SK-N-SH treated with all-trans-retinoic acid at 6 μM for 48 hours (cell line): Measurements from ENCODE around the gene BCL3.
A peak's percentile ranks its signal among the peaks of the same experiment; 100 is the strongest.

Source experiments
- ATAC-seq: fragments of 200-7000 bp; cut with Tn5 transposase; 3 replicates; pipeline ENCODE4 v1.9.1; 2020; ENCODE audit warnings: mild to moderate bottlenecking, moderate library complexity
- ARNTL ChIP-seq: fragments of 450-650 bp; formaldehyde crosslinking; IDR thresholded peaks from 2 replicates; pipeline ENCODE4 v1.5.0; 2020; ENCODE audit warnings: low read depth, mild to moderate bottlenecking, moderate library complexity, borderline replicate concordance
- ESRRG ChIP-seq: fragments of 250-450 bp; sonication (Bioruptor Pico); IDR thresholded peaks from 2 replicates; pipeline ENCODE4 v1.6.1; 2021; ENCODE audit warnings: mild to moderate bottlenecking
- GLIS3 ChIP-seq: fragments of 250-450 bp; sonication (Bioruptor Pico); IDR thresholded peaks from 2 replicates; pipeline ENCODE4 v1.5.0; 2020; ENCODE audit warnings: mild to moderate bottlenecking, moderate library complexity
- ISL1 ChIP-seq: fragments of 250-450 bp; sonication (Bioruptor Pico); IDR thresholded peaks from 2 replicates; pipeline ENCODE4 v2.1.2; 2022; ENCODE audit warnings: mild to moderate bottlenecking, moderate library complexity
- OSR1 ChIP-seq: fragments of 250-450 bp; sonication (Bioruptor Pico); IDR thresholded peaks from 2 replicates; pipeline ENCODE4 v1.8.0; 2022; ENCODE audit warnings: moderate library complexity, mild to moderate bottlenecking, inconsistent platforms
- PPARA ChIP-seq: fragments of 250-450 bp; sonication (Bioruptor Pico); IDR thresholded peaks from 2 replicates; pipeline ENCODE4 v1.5.0; 2020; ENCODE audit warnings: mild to moderate bottlenecking, borderline replicate concordance
- RARB ChIP-seq: fragments of 250-450 bp; sonication (Bioruptor Pico); IDR thresholded peaks from 2 replicates; pipeline ENCODE4 v1.8.0; 2021; ENCODE audit warnings: mild to moderate bottlenecking, moderate library complexity
- SNAI2 ChIP-seq: fragments of 250-450 bp; sonication (Bioruptor Pico); IDR thresholded peaks from 2 replicates; pipeline ENCODE4 v1.5.0; 2020; ENCODE audit warnings: mild to moderate bottlenecking, moderate library complexity
- TCF4 ChIP-seq: fragments of 250-450 bp; sonication (Bioruptor Pico); IDR thresholded peaks from 2 replicates; pipeline ENCODE4 v1.8.0; 2021; ENCODE audit warnings: mild to moderate bottlenecking, moderate library complexity, borderline replicate concordance
- ZC3H10 ChIP-seq: fragments of 250-450 bp; sonication (Bioruptor Pico); IDR thresholded peaks from 2 replicates; pipeline ENCODE4 v1.5.1; 2021; ENCODE audit warnings: mild to moderate bottlenecking, moderate library complexity
- ZFP3 ChIP-seq: fragments of 250-450 bp; sonication (Bioruptor Pico); IDR thresholded peaks from 2 replicates; pipeline ENCODE4 v1.5.0; 2020; ENCODE audit warnings: mild to moderate bottlenecking, moderate library complexity
- ZFP30 ChIP-seq: fragments of 450-650 bp; formaldehyde crosslinking; IDR thresholded peaks from 2 replicates; pipeline ENCODE4 v1.5.0; 2022; ENCODE audit warnings: mild to moderate bottlenecking, moderate library complexity
- ZNF565 ChIP-seq: fragments of 450-650 bp; formaldehyde crosslinking; conservative IDR thresholded peaks from 2 replicates; pipeline ENCODE4 v1.5.0; 2020; ENCODE audit warnings: low read depth, mild to moderate bottlenecking, moderate library complexity
- ZNF70 ChIP-seq: fragments of 450-650 bp; formaldehyde crosslinking; IDR thresholded peaks from 2 replicates; pipeline ENCODE4 v1.5.0; 2020; ENCODE audit warnings: mild to moderate bottlenecking, moderate library complexity
- ZNF8 ChIP-seq: fragments of 450-650 bp; formaldehyde crosslinking; IDR thresholded peaks from 2 replicates; pipeline ENCODE4 v1.5.0; 2020; ENCODE audit warnings: mild to moderate bottlenecking, moderate library complexity
- TF ChIP-seq, protein P1 (sequence below): fragments of 250-450 bp; sonication (Bioruptor Pico); IDR thresholded peaks from 2 replicates; pipeline ENCODE4 v1.5.0; 2020; ENCODE audit warnings: mild to moderate bottlenecking, moderate library complexity
- TF ChIP-seq, protein P2 (sequence below): fragments of 250-450 bp; sonication (Bioruptor Pico); IDR thresholded peaks from 2 replicates; pipeline ENCODE4 v1.5.1; 2020; ENCODE audit warnings: low read depth, mild to moderate bottlenecking, moderate library complexity
- TF ChIP-seq, protein P3 (sequence below): fragments of 250-450 bp; sonication (Bioruptor Pico); IDR thresholded peaks from 2 replicates; pipeline ENCODE4 v1.8.0; 2020; ENCODE audit warnings: mild to moderate bottlenecking, moderate library complexity, borderline replicate concordance
- TF ChIP-seq, protein P4 (sequence below): fragments of 250-450 bp; sonication (Bioruptor Pico); IDR thresholded peaks from 2 replicates; pipeline ENCODE4 v1.8.0; 2021; ENCODE audit warnings: low read depth, mild to moderate bottlenecking, moderate library complexity, borderline replicate concordance

The BCL3 gene

DNA sequence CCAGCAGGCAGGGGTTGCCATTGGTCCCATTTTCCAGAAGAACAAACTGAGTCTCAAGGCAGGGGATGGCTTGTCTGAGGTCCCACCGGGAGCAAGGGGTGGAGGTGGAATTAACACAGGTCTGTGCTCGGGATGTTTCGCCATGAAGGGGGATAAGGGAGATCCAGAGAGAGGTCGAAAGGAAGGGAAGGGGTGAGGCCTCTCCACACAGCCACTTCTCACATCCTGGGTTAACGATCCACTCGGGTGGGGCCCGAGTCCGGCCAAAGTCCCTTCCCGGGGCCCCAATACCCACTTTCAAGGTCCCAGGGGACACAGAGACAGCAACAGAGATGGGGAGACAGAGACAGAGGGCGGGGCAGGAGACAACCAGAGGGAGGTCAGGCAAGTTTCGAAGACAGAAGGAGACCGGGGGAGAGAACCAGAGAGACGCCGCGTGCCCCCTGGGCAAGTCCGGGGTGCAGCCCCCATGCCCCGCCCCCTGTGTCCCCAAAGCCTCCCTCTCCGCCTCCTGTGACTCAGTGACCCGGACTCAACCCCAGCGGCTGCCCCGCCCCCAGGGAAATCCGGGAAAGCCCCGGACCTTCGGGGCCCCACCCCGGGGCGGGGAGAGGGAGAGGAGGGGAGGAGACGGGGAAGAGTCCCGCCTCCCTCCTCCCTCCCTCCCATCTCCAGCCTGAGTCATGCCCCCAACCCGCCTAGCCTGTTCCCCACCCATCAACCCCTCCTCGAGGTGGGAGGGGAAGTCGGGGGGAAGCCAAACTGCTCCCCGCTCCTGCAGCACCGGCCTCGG, 1.4 kb upstream of the BCL3 start:
- peak; percentile 85 for ATAC-seq
- peak; percentile 75 for TF ChIP-seq ZNF70 (CRISPR knock-in tag)
- no peak for TF ChIP-seq ESRRG (CRISPR knock-in tag)

DNA sequence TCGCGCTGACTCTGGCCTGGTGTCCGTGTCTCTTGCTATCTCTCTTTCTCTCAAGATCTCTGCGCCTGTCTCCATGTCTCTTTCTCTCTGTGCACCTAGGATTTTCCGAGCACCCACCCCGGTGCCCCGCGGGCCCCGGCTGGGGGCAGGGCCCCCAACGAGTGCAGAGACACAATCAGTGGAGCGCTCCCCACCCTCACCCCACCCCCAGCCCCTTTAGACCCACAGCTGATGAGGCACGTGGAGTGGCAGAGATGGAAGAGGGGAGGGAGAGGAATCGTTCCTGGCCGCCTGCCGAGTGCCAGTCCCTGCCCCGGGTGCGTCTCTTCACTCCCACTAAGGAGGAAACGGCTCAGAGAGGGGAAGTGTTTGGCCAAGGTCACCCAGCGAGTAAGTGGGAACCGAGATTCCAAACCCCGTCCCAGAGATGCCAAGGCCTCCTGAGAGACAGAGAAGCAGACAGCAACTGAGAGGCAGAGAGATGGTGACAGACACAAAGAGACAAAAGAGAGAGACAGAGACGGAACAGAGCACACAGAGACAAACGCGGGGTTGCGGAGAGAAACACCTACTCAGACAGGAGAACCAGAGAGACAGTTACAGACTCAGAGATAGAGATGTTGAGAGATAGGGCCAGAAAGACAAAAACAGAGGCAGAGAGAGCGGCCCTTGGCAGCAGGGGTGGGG, 626 bp upstream of the BCL3 start:
- TF ChIP-seq ZNF565 (CRISPR knock-in tag) (no peak), ZFP3 (no peak), ZFP30 (CRISPR knock-in tag) (no peak), GLIS3 (CRISPR knock-in tag) (no peak), ZC3H10 (no peak), OSR1 (CRISPR knock-in tag) (no peak), ZNF70 (CRISPR knock-in tag) (no peak)
- TF ChIP-seq, protein P1, sequence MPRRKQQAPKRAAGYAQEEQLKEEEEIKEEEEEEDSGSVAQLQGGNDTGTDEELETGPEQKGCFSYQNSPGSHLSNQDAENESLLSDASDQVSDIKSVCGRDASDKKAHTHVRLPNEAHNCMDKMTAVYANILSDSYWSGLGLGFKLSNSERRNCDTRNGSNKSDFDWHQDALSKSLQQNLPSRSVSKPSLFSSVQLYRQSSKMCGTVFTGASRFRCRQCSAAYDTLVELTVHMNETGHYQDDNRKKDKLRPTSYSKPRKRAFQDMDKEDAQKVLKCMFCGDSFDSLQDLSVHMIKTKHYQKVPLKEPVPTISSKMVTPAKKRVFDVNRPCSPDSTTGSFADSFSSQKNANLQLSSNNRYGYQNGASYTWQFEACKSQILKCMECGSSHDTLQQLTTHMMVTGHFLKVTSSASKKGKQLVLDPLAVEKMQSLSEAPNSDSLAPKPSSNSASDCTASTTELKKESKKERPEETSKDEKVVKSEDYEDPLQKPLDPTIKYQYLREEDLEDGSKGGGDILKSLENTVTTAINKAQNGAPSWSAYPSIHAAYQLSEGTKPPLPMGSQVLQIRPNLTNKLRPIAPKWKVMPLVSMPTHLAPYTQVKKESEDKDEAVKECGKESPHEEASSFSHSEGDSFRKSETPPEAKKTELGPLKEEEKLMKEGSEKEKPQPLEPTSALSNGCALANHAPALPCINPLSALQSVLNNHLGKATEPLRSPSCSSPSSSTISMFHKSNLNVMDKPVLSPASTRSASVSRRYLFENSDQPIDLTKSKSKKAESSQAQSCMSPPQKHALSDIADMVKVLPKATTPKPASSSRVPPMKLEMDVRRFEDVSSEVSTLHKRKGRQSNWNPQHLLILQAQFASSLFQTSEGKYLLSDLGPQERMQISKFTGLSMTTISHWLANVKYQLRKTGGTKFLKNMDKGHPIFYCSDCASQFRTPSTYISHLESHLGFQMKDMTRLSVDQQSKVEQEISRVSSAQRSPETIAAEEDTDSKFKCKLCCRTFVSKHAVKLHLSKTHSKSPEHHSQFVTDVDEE (CRISPR knock-in tag): no peak
- TF ChIP-seq, protein P2, sequence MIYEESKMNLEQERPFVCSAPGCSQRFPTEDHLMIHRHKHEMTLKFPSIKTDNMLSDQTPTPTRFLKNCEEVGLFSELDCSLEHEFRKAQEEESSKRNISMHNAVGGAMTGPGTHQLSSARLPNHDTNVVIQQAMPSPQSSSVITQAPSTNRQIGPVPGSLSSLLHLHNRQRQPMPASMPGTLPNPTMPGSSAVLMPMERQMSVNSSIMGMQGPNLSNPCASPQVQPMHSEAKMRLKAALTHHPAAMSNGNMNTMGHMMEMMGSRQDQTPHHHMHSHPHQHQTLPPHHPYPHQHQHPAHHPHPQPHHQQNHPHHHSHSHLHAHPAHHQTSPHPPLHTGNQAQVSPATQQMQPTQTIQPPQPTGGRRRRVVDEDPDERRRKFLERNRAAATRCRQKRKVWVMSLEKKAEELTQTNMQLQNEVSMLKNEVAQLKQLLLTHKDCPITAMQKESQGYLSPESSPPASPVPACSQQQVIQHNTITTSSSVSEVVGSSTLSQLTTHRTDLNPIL: no peak
- ATAC-seq: peak; percentile 51

DNA sequence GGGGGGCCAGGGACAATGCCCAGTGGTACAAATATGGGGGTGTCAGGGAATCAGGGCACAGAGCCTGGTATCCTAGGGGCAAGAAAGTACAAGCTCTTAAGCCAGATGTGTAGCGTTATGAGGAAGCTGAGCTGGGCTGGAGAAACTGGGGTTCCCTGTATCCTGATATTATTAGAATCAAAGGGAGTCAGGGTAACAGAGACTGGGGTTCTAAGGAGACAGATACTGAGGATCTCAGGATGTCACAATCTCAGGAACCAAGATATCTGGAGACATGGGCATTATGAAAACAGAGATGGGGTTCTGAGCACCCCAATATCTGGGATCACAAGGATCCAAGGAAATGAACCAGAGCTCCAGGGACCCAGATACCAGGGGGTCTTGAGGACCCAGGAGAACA, 784 bp downstream of the BCL3 start:
- no peak for ATAC-seq
- TF ChIP-seq ZNF8: no peak
- TF ChIP-seq, protein P3, sequence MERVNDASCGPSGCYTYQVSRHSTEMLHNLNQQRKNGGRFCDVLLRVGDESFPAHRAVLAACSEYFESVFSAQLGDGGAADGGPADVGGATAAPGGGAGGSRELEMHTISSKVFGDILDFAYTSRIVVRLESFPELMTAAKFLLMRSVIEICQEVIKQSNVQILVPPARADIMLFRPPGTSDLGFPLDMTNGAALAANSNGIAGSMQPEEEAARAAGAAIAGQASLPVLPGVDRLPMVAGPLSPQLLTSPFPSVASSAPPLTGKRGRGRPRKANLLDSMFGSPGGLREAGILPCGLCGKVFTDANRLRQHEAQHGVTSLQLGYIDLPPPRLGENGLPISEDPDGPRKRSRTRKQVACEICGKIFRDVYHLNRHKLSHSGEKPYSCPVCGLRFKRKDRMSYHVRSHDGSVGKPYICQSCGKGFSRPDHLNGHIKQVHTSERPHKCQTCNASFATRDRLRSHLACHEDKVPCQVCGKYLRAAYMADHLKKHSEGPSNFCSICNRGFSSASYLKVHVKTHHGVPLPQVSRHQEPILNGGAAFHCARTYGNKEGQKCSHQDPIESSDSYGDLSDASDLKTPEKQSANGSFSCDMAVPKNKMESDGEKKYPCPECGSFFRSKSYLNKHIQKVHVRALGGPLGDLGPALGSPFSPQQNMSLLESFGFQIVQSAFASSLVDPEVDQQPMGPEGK: no peak
- no peak for TF ChIP-seq ZFP30 (CRISPR knock-in tag)
- TF ChIP-seq, all 23 proteins: peak for 0

DNA sequence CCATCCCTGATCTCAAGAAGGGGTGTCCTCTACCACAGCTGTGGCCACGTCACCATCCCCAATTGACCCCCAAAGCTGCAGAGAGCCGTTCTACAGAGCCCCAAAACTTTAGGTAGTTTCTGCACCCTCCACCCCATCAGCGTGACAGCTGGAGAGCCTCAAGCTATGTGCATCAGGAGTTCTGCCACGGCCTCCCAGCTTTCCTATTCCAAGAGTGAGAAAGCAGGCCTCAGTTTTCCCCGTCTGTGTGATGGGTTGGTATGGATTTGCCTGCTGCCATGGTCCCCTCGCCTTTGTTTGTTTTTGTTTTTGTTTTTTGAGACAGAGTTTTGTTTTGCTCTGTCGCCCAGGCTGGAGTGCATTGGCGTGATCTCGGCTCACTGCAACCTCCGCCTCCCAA, 1.5 kb downstream of the BCL3 start:
- TF ChIP-seq SNAI2 (CRISPR knock-in tag) (no peak), ZFP30 (CRISPR knock-in tag) (no peak), PPARA (no peak), TCF4 (CRISPR knock-in tag) (no peak), RARB (CRISPR knock-in tag) (no peak), ZNF8 (no peak), ISL1 (CRISPR knock-in tag) (no peak), ESRRG (CRISPR knock-in tag) (no peak), OSR1 (CRISPR knock-in tag) (no peak), ZNF565 (CRISPR knock-in tag) (no peak), ARNTL (CRISPR knock-in tag) (no peak), GLIS3 (CRISPR knock-in tag) (no peak)
- TF ChIP-seq, protein P4, sequence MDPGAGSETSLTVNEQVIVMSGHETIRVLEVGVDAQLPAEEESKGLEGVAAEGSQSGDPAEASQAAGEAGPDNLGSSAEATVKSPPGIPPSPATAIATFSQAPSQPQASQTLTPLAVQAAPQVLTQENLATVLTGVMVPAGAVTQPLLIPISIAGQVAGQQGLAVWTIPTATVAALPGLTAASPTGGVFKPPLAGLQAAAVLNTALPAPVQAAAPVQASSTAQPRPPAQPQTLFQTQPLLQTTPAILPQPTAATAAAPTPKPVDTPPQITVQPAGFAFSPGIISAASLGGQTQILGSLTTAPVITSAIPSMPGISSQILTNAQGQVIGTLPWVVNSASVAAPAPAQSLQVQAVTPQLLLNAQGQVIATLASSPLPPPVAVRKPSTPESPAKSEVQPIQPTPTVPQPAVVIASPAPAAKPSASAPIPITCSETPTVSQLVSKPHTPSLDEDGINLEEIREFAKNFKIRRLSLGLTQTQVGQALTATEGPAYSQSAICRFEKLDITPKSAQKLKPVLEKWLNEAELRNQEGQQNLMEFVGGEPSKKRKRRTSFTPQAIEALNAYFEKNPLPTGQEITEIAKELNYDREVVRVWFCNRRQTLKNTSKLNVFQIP (CRISPR knock-in tag): no peak
- TF ChIP-seq, protein P2: no peak
- TF ChIP-seq, protein P3: no peak
- TF ChIP-seq, protein P1 (CRISPR knock-in tag): no peak
- no peak for ATAC-seq
